GM12878 (cell line): ENCODE results near the gene TDP1. TPM values are rescaled to one million over a fixed set of nuclear protein-coding genes. Genes with fewer than 3 reads are reported as not detected.
A peak's percentile ranks its signal among the peaks of the same experiment; 100 is the strongest.

Source experiments
- ATAC-seq: fragments of 200-7000 bp; cut with Tn5 transposase; 3 replicates; pipeline ENCODE4 v1.9.1; 2020; ENCODE audit warnings: mild to moderate bottlenecking, moderate library complexity
- BruUV-seq: library from RNA; stranded (reverse); fragments of 400-500 nt; replicated peaks from 2 replicates; lab custom pipeline; 2021; lab: Mats Ljungman, UMichigan
- CTCF ChIA-PET: fragments of 300-600 bp; sonication (Branson Sonifier 250); formaldehyde crosslinking; extraction: SDS; loops from one replicate; lab custom pipeline; 2021; ENCODE audit warnings: inconsistent platforms; lab: Yijun Ruan, JAX
- POLR2A ChIA-PET: fragments of 350-600 bp; formaldehyde crosslinking; extraction: SDS; loops from one replicate; lab custom pipeline; 2021; ENCODE audit warnings: inconsistent platforms; lab: Charles Lee
- RAD21 ChIA-PET: fragments of 300-600 bp; sonication (Branson Sonifier 250); formaldehyde crosslinking; loops from one replicate; lab custom pipeline; 2023; ENCODE audit warnings: antibody characterized with exemption; ENCODE audit not compliant: unreplicated experiment; lab: Charles Lee
- SMC1A ChIA-PET: fragments of 300-600 bp; sonication (Branson Sonifier 250); formaldehyde crosslinking; loops from one replicate; lab custom pipeline; 2023; ENCODE audit not compliant: unreplicated experiment, uncharacterized antibody; lab: Charles Lee
- DNase-seq: peaks from one replicate; pipeline ENCODE4 v3.0.0-alpha.2; 2011; ENCODE audit warnings: low read depth, low spot score
- FAIRE-seq: peaks from 3 replicates; lab custom pipeline; 2011; peaks lifted over from hg19 to GRCh38; lab: Jason Lieb, UNC
- H2AFZ ChIP-seq: 2 replicates; pipeline ENCODE4 v1.6.0; 2011; ENCODE audit warnings: low read depth, low read length, control low read depth; ENCODE audit not compliant: control insufficient read depth
- H3K27ac ChIP-seq: 2 replicates; pipeline ENCODE4 v1.5.1; 2011; ENCODE audit warnings: control low read depth; ENCODE audit not compliant: control insufficient read depth, insufficient read depth
- H3K27me3 ChIP-seq, 2 experiments: replicated peaks in 1 of 2; 2 replicates each; pipeline versions ENCODE4 v1.6.0 to v1.6.1; 2011; ENCODE audit warnings: low read length in 1 of 2; ENCODE audit not compliant: control insufficient read depth in 2 of 2, insufficient read depth in 2 of 2
- H3K36me3 ChIP-seq, 2 experiments: 2 replicates each; pipeline ENCODE4 v1.5.1; 2011; ENCODE audit warnings: low read length in 1 of 2; ENCODE audit not compliant: control insufficient read depth in 2 of 2, insufficient read depth in 2 of 2
- H3K4me1 ChIP-seq: 2 replicates; pipeline ENCODE4 v1.6.1; 2011; ENCODE audit warnings: mild to moderate bottlenecking, low read length, moderate library complexity, mixed read lengths; ENCODE audit not compliant: control insufficient read depth, insufficient read depth
- H3K4me2 ChIP-seq: 2 replicates; pipeline ENCODE4 v1.6.0; 2011; ENCODE audit warnings: control low read depth; ENCODE audit not compliant: control insufficient read depth, insufficient read depth
- H3K4me3 ChIP-seq: fragments of 200-600 bp; sonication (generic); 2 replicates; pipeline ENCODE4 v1.5.1; 2016
- H3K79me2 ChIP-seq: 2 replicates; pipeline ENCODE4 v1.6.0; 2011; ENCODE audit warnings: low read length; ENCODE audit not compliant: control insufficient read depth, insufficient read depth
- H3K9ac ChIP-seq: 2 replicates; pipeline ENCODE4 v1.8.0; 2011; ENCODE audit warnings: low read length, control low read depth, mixed read lengths; ENCODE audit not compliant: control insufficient read depth, insufficient read depth
- H3K9me3 ChIP-seq: replicated peaks from 3 replicates; pipeline ENCODE4 v1.5.1; 2011; ENCODE audit warnings: mild to moderate bottlenecking, low read length; ENCODE audit not compliant: control insufficient read depth, insufficient read depth
- H4K20me1 ChIP-seq: 2 replicates; pipeline ENCODE4 v1.6.0; 2011; ENCODE audit not compliant: control insufficient read depth, insufficient read depth
- GABPA ChIP-seq: IDR thresholded peaks from 2 replicates; pipeline ENCODE4 v1.6.1; 2014; ENCODE audit warnings: antibody characterized with exemption, low read depth, mild to moderate bottlenecking, inconsistent platforms
- IKZF2 ChIP-seq, 2 experiments: fragments of 450-650 bp; IDR thresholded peaks; 2 replicates each; pipeline ENCODE4 v1.6.1; 2017; ENCODE audit warnings: mild to moderate bottlenecking in 2 of 2, moderate library complexity in 2 of 2
- MLLT1 ChIP-seq: fragments of 450-650 bp; IDR thresholded peaks from 2 replicates; pipeline ENCODE4 v1.6.1; 2016; ENCODE audit warnings: mild to moderate bottlenecking
- POU2F2 ChIP-seq: IDR thresholded peaks from 3 replicates; pipeline ENCODE4 v1.6.1; 2011; ENCODE audit warnings: low read depth, mild to moderate bottlenecking, low read length, borderline replicate concordance
- RFX5 ChIP-seq: IDR thresholded peaks from 2 replicates; pipeline ENCODE4 v1.6.1; 2011; ENCODE audit warnings: low read depth, low read length, improper control_type of control experiment
- USF2 ChIP-seq: IDR thresholded peaks from 2 replicates; pipeline ENCODE4 v1.6.1; 2011; ENCODE audit warnings: low read depth, low read length, improper control_type of control experiment, borderline replicate concordance
- WGBS: methylation state at CpG from one replicate; pipeline ENCODE4 v1.1.6; 2016; ENCODE audit warnings: low lambda C conversion rate; ENCODE audit not compliant: insufficient replicate concordance, insufficient coverage; ENCODE audit errors: missing lambda C conversion rate; 5-methylcytosine and 5-hydroxymethylcytosine counted together
- in situ Hi-C: fragments of 300-500 bp; cut with MboI; formaldehyde crosslinking; loops from 9 replicates; pipeline ENCODE4 v1.14.3; 2018; ENCODE audit warnings: mixed read lengths
- intact Hi-C: fragments of 100-400 bp; cut with micrococcal nuclease; formaldehyde crosslinking; loops from one replicate; pipeline ENCODE4 v1.14.2; 2022; ENCODE audit not compliant: unreplicated experiment
- polyA plus RNA-seq, 11 experiments: library from polyadenylated mRNA; depleted of rRNA in 4 of 11; unstranded in 6 of 11; stranded (reverse) in 5 of 11; fragments of >200 nt; fragmentation: Nextera tagmentation in 4 of 11; fragmentation: Illumina TruSeq in 1 of 11; extraction: Ambion mirVana in 4 of 11; extraction: Trizol in 1 of 11; gene quantifications; 1 replicate in 1 of 11; 2 replicates in 10 of 11; pipeline versions ENCODE4 v1.2.1 to v1.2.3, GENCODE V29; 2011 to 2016; ENCODE audit warnings: inconsistent platforms in 2 of 11, missing spikeins in 2 of 11, low read depth in 1 of 11
- total RNA-seq, 4 experiments: library from RNA; depleted of rRNA in 3 of 4; stranded (reverse); fragments of >200 nt in 3 of 4; fragmentation: Illumina TruSeq in 1 of 4; extraction: Trizol in 1 of 4; gene quantifications; 2 replicates each; pipeline versions ENCODE4 v1.2.1 to v1.2.3, GENCODE V29; 2013 to 2021
- TF ChIP-seq, protein P1 (sequence below): IDR thresholded peaks from 2 replicates; pipeline ENCODE4 v1.6.1; 2012; ENCODE audit warnings: low read depth, low read length, improper control_type of control experiment
- TF ChIP-seq, protein P2 (sequence below), 3 experiments: IDR thresholded peaks in 2 of 3; conservative IDR thresholded peaks in 1 of 3; 2 replicates each; pipeline ENCODE4 v1.5.1; 2011; ENCODE audit warnings: low read depth in 3 of 3, low read length in 3 of 3, mild to moderate bottlenecking in 3 of 3, control low read depth in 2 of 3, moderate library complexity in 2 of 3, inconsistent platforms in 1 of 3, mixed read lengths in 1 of 3; ENCODE audit not compliant: control insufficient read depth in 2 of 3, insufficient read depth in 1 of 3; ENCODE audit errors: extremely low read depth in 1 of 3

TDP1 gene
- total and polyA plus RNA-seq, 10 of the 15 experiments (the other 5 are each of a cell fraction or from before 2014, with no cell fraction given): 40.2 to 60.4 (median 54.1) TPM

DNA sequence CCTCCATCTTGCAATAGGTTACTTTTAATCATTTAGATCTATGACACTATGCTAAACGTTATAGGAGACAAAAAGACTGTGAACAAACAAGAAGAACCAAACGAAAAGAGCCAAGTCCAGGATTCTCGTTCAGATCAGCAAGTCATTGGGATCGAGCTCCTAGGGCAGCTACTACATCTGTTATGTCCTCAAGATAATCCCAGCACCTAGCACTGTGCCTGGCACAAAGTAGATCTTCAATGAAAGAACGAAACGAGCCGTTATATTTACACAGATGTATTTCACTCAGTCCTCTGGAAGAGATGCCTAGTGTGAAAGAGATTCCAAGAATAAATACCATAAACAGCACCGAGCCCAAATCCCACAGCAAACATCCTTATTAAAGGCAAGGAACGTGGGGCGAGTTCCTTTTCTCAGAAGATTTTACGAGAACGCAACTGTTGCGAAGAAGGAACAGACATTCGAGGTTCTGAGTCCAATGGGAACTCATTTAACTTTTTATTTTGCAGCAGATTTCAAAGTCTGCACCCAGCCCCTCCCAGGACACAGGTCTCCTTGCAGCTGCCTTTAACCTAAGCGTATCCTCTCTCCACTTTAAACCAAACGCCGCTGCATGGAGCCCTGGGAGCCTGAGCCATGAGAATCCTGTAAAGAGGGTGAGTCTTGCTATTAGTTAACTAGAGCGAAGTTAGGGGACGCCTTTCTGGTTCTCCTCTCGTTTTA is 544 bp upstream of the TDP1 start:
- H3K9me3 ChIP-seq: peaks cover 7% of the 10 kb centered on the region; the same call in 1 of the 3 replicates
- TF ChIP-seq GABPA: no peak
- TF ChIP-seq RFX5: no peak
- TF ChIP-seq, protein P1, sequence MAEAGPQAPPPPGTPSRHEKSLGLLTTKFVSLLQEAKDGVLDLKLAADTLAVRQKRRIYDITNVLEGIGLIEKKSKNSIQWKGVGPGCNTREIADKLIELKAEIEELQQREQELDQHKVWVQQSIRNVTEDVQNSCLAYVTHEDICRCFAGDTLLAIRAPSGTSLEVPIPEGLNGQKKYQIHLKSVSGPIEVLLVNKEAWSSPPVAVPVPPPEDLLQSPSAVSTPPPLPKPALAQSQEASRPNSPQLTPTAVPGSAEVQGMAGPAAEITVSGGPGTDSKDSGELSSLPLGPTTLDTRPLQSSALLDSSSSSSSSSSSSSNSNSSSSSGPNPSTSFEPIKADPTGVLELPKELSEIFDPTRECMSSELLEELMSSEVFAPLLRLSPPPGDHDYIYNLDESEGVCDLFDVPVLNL: no peak
- TF ChIP-seq MLLT1: peak; percentile 79
- TF ChIP-seq IKZF2 (IDR thresholded peaks at IDR 0.05): peak in 1 of 2 experiments; percentile 1; a peak in 1 of 4 replicates
- TF ChIP-seq, protein P2, sequence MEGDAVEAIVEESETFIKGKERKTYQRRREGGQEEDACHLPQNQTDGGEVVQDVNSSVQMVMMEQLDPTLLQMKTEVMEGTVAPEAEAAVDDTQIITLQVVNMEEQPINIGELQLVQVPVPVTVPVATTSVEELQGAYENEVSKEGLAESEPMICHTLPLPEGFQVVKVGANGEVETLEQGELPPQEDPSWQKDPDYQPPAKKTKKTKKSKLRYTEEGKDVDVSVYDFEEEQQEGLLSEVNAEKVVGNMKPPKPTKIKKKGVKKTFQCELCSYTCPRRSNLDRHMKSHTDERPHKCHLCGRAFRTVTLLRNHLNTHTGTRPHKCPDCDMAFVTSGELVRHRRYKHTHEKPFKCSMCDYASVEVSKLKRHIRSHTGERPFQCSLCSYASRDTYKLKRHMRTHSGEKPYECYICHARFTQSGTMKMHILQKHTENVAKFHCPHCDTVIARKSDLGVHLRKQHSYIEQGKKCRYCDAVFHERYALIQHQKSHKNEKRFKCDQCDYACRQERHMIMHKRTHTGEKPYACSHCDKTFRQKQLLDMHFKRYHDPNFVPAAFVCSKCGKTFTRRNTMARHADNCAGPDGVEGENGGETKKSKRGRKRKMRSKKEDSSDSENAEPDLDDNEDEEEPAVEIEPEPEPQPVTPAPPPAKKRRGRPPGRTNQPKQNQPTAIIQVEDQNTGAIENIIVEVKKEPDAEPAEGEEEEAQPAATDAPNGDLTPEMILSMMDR (IDR thresholded peaks at IDR 0.05 in 2 of 3, conservative IDR thresholded peaks at IDR 0.05 in 1 of 3; ENCODE audit: control insufficient read depth in 2 of 3, extremely low read depth in 1 of 3, insufficient read depth in 1 of 3, low read depth in 3 of 3, low read length in 3 of 3): no peak
- TF ChIP-seq USF2: no peak
- no peak for TF ChIP-seq POU2F2
- H3K79me2 ChIP-seq: peaks cover 28% of the 10 kb centered on the region
- DNase-seq: no peak
- in situ Hi-C loops (no loop called here), intact Hi-C loops (loop anchor here (1.0 to 10.0 kb wide), 3 partner anchors 428 to 1960 kb away; partner anchors contain the start of genes FOXN3 and GALC)
- no peaks in the 10 kb centered on the region for H4K20me1 ChIP-seq
- FAIRE-seq: no peak
- no TSS peak for BruUV-seq
- ChIA-PET POLR2A (interaction anchor here (1.2 to 1.3 kb wide), 2 partner anchors 14 to 27 kb away, joined by 3 read pairs; no protein-coding TSS in a partner anchor), RAD21 (interaction anchor here (0.9 kb wide), 1 partner anchor 15 kb away, joined by 3 read pairs; no protein-coding TSS in a partner anchor), SMC1A (interaction anchor here (0.5 to 1.6 kb wide), 4 partner anchors 8 to 43 kb away, joined by 3 to 4 read pairs (median 3); no protein-coding TSS in a partner anchor), CTCF (interaction anchor here (0.7 to 7.9 kb wide), 5 partner anchors 15 to 280 kb away, joined by 3 to 65 read pairs (median 3); no protein-coding TSS in a partner anchor)
- peak overlapping the region; percentile 65 for H3K4me3 ChIP-seq
- H3K4me1 ChIP-seq: peaks cover 9% of the 10 kb centered on the region
- H3K27me3 ChIP-seq: no peaks in the 10 kb centered on the region
- H3K36me3 ChIP-seq: peaks cover 0 to 5% of the 10 kb centered on the region in 2 experiments; a peak in 1 of 4 replicates
- peak overlapping the region; percentile 98 for H2AFZ ChIP-seq
- peak overlapping the region; percentile 100 for H3K4me2 ChIP-seq
- ATAC-seq: peak; percentile 24
- peak overlapping the region; percentile 93 for H3K9ac ChIP-seq
- WGBS: 0% methylated on average over 20 of the region's 20 CpGs
- peak overlapping the region; percentile 94 for H3K27ac ChIP-seq
